H9 (cell line): ENCODE data around the gene HIP1R. TPM values are rescaled to one million over a fixed set of nuclear protein-coding genes. Genes with fewer than 3 reads are reported as not detected.

Experiments
- DNase-seq: peaks from one replicate; pipeline ENCODE4 v3.0.0-alpha.2; 2017
- H2AFZ ChIP-seq: one replicate; pipeline ENCODE4 v1.6.1; 2013; ENCODE audit warnings: mild to moderate bottlenecking, low read length, control low read depth, moderate library complexity
- H2AK5ac ChIP-seq: 2 replicates; pipeline ENCODE4 v1.6.1; 2013; ENCODE audit warnings: low read length, control low read depth, mixed read lengths; ENCODE audit not compliant: insufficient read length
- H2BK120ac ChIP-seq: one replicate; pipeline ENCODE4 v1.6.1; 2013; ENCODE audit warnings: low read depth, mild to moderate bottlenecking, low read length, control low read depth, inconsistent platforms; ENCODE audit not compliant: poor library complexity, severe bottlenecking
- H2BK12ac ChIP-seq: 2 replicates; pipeline ENCODE4 v1.6.1; 2013; ENCODE audit warnings: low read length, control low read depth, mixed read lengths, low read depth; ENCODE audit not compliant: insufficient read length
- H2BK15ac ChIP-seq: 2 replicates; pipeline ENCODE4 v1.6.1; 2013; ENCODE audit warnings: low read depth, low read length, control low read depth
- H2BK20ac ChIP-seq: one replicate; pipeline ENCODE4 v1.6.1; 2013; ENCODE audit warnings: low read depth, mild to moderate bottlenecking, low read length, control low read depth, inconsistent platforms; ENCODE audit not compliant: poor library complexity, severe bottlenecking
- H2BK5ac ChIP-seq: 2 replicates; pipeline ENCODE4 v1.6.1; 2013; ENCODE audit warnings: low read length, control low read depth, mixed read lengths; ENCODE audit not compliant: insufficient read length
- H3K14ac ChIP-seq: 2 replicates; pipeline ENCODE4 v1.6.1; 2013; ENCODE audit warnings: low read length, control low read depth; ENCODE audit not compliant: insufficient read depth
- H3K18ac ChIP-seq: 2 replicates; pipeline ENCODE4 v1.6.1; 2013; ENCODE audit warnings: low read depth, mild to moderate bottlenecking, mixed read lengths, low read length, control low read depth; ENCODE audit not compliant: insufficient read length
- H3K23ac ChIP-seq: 2 replicates; pipeline ENCODE4 v1.6.1; 2013; ENCODE audit warnings: low read length, control low read depth, mixed read lengths, low read depth; ENCODE audit not compliant: insufficient read length
- H3K23me2 ChIP-seq: 2 replicates; pipeline ENCODE4 v1.6.1; 2013; ENCODE audit warnings: low read depth, mild to moderate bottlenecking, mixed read lengths, low read length, control low read depth; ENCODE audit not compliant: insufficient read length, poor library complexity, severe bottlenecking
- H3K27ac ChIP-seq: 2 replicates; pipeline ENCODE4 v1.5.1; 2013; ENCODE audit warnings: low read length, control low read depth, mixed read lengths, low read depth; ENCODE audit not compliant: insufficient read length
- H3K27me3 ChIP-seq: 2 replicates; pipeline ENCODE4 v1.6.1; 2013; ENCODE audit warnings: low read length, control low read depth, inconsistent platforms; ENCODE audit not compliant: insufficient read depth
- H3K4ac ChIP-seq: 2 replicates; pipeline ENCODE4 v1.6.1; 2013; ENCODE audit warnings: low read depth, mild to moderate bottlenecking, control low read depth, inconsistent platforms, low read length, moderate library complexity
- H3K4me1 ChIP-seq: 2 replicates; pipeline ENCODE4 v1.6.1; 2013; ENCODE audit warnings: low read length, control low read depth, inconsistent platforms; ENCODE audit not compliant: insufficient read depth
- H3K4me2 ChIP-seq: 2 replicates; pipeline ENCODE4 v1.6.1; 2013; ENCODE audit warnings: low read length, control low read depth, mixed read lengths; ENCODE audit not compliant: insufficient read length, insufficient read depth
- H3K56ac ChIP-seq: 2 replicates; pipeline ENCODE4 v1.6.1; 2013; ENCODE audit warnings: low read depth, mild to moderate bottlenecking, mixed read lengths, low read length, control low read depth; ENCODE audit not compliant: insufficient read length
- H3K79me1 ChIP-seq: 2 replicates; pipeline ENCODE4 v1.6.1; 2013; ENCODE audit warnings: low read depth, mild to moderate bottlenecking, moderate library complexity, low read length, control low read depth, inconsistent platforms; ENCODE audit not compliant: insufficient read depth, poor library complexity, severe bottlenecking
- H3K79me2 ChIP-seq: 2 replicates; pipeline ENCODE4 v1.6.1; 2013; ENCODE audit warnings: low read length, control low read depth, inconsistent platforms; ENCODE audit not compliant: insufficient read depth
- H3K9ac ChIP-seq: 2 replicates; pipeline ENCODE4 v1.6.1; 2013; ENCODE audit warnings: low read length, control low read depth, mixed read lengths; ENCODE audit not compliant: insufficient read length; ENCODE audit errors: extremely low read depth
- H3K9me3 ChIP-seq: one replicate; pipeline ENCODE4 v1.6.1; 2013; ENCODE audit warnings: low read depth, low read length, inconsistent platforms; ENCODE audit not compliant: control insufficient read depth
- H3T11ph ChIP-seq: one replicate; pipeline ENCODE4 v1.6.1; 2013; ENCODE audit warnings: mild to moderate bottlenecking, low read length, control low read depth, inconsistent platforms
- H4K20me1 ChIP-seq: one replicate; pipeline ENCODE4 v1.6.1; 2013; ENCODE audit not compliant: control insufficient read depth, insufficient read length, insufficient read depth
- H4K5ac ChIP-seq: 2 replicates; pipeline ENCODE4 v1.6.1; 2013; ENCODE audit warnings: low read depth, mild to moderate bottlenecking, mixed read lengths, low read length, control low read depth; ENCODE audit not compliant: insufficient read length
- H4K8ac ChIP-seq: replicated peaks from 2 replicates; pipeline ENCODE4 v1.6.1; 2013; ENCODE audit warnings: low read length, control low read depth, mixed read lengths, low read depth; ENCODE audit not compliant: insufficient read length
- H4K91ac ChIP-seq: 2 replicates; pipeline ENCODE4 v1.6.1; 2013; ENCODE audit warnings: low read depth, mild to moderate bottlenecking, moderate library complexity, mixed read lengths, low read length, control low read depth; ENCODE audit not compliant: insufficient read length
- H3K27ac Mint-ChIP-seq, 3 experiments: 2 replicates in 2 of 3; 3 replicates in 1 of 3; pipeline ENCODE4 v1.8.0; 2020 to 2021; ENCODE audit warnings: mixed read lengths in 3 of 3, mild to moderate bottlenecking in 1 of 3, moderate library complexity in 1 of 3
- H3K27me3 Mint-ChIP-seq: 2 replicates; pipeline ENCODE4 v1.8.0; 2021; ENCODE audit warnings: low read depth, mild to moderate bottlenecking, moderate library complexity, mixed read lengths
- H3K36me3 Mint-ChIP-seq, 3 experiments: 2 replicates in 2 of 3; 3 replicates in 1 of 3; pipeline ENCODE4 v1.8.0; 2020 to 2021; ENCODE audit warnings: low read depth in 3 of 3, mixed read lengths in 3 of 3; ENCODE audit not compliant: insufficient read depth in 1 of 3
- H3K4me1 Mint-ChIP-seq, 2 experiments: 2 replicates each; pipeline ENCODE4 v1.8.0; 2020; ENCODE audit warnings: mixed read lengths in 2 of 2
- H3K4me3 Mint-ChIP-seq, 2 experiments: 2 replicates in 1 of 2; 3 replicates in 1 of 2; pipeline ENCODE4 v1.8.0; 2020 to 2021; ENCODE audit warnings: mild to moderate bottlenecking in 2 of 2, mixed read lengths in 2 of 2, moderate library complexity in 1 of 2
- H3K9me3 Mint-ChIP-seq, 2 experiments: 2 replicates in 1 of 2; 3 replicates in 1 of 2; pipeline ENCODE4 v1.8.0; 2020; ENCODE audit warnings: mild to moderate bottlenecking in 2 of 2, mixed read lengths in 2 of 2, moderate library complexity in 1 of 2
- CTCF ChIP-seq: fragments of 200-600 bp; sonication (generic); conservative IDR thresholded peaks from 3 replicates; pipeline ENCODE4 v1.8.0; 2021; ENCODE audit warnings: antibody characterized with exemption, mild to moderate bottlenecking
- WGBS: extraction: QIAGEN DNeasy Blood & Tissue Kit; methylation state at CpG from one replicate; pipeline ENCODE4 v1.1.7; 2013; ENCODE audit warnings: missing lambda C conversion rate, low lambda C conversion rate, mixed read lengths; ENCODE audit not compliant: insufficient read length; ENCODE audit errors: extremely low coverage; 5-methylcytosine and 5-hydroxymethylcytosine counted together
- total RNA-seq: library from RNA; stranded (reverse); gene quantifications from 2 replicates; pipeline ENCODE4 v1.2.1, GENCODE V29; 2021

HIP1R gene
- total RNA-seq, 1 experiment from 2014 or later = 17.4 TPM

DNA sequence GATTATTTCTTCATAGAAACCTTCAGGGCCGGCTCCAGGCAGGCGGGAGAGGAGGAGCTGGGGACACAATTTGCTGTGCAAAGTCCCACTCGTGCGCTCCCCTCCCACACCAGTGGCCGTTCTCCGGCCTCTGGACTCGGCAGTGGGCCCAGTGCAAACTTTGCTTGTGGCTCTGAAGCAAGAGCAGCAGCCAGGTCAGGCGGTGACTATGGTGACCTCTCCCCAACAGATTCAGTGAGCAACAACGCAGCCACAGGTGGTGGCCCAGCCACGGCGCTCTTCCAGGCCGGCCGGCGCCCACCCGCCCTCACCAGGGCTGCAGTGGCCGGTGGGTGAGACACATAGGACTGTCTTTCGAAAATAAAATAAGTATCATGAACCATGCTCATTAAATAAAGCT, 31.1 kb downstream of the HIP1R start:
- peaks cover 94% of the 10 kb centered on the region for H3K27me3 Mint-ChIP-seq
- Histone ChIP-seq H3K23ac (no peak overlapping the region), H3K9ac (no peak overlapping the region), H3K27me3 (peaks cover 27% of the 10 kb centered on the region), H2AK5ac (no peak overlapping the region), H2BK120ac (no peak overlapping the region), H3K18ac (no peak overlapping the region), H4K20me1 (peaks cover 2% of the 10 kb centered on the region), H3K9me3 (no peaks in the 10 kb centered on the region), H2AFZ (no peak overlapping the region), H2BK5ac (no peak overlapping the region), H3K4ac (no peak overlapping the region), H3K23me2 (no peaks in the 10 kb centered on the region), H4K8ac (no peak overlapping the region), H3K79me2 (no peaks in the 10 kb centered on the region), H3K4me1 (no peaks in the 10 kb centered on the region), H3K56ac (no peak overlapping the region), H4K91ac (no peak overlapping the region), H3K79me1 (no peaks in the 10 kb centered on the region), H3K14ac (no peak overlapping the region), H3K27ac (no peak overlapping the region), H2BK20ac (no peak overlapping the region), H2BK12ac (no peak overlapping the region), H2BK15ac (no peak overlapping the region), H3T11ph (no peak overlapping the region), H4K5ac (no peak overlapping the region), H3K4me2 (no peak overlapping the region)
- no peak overlapping the region for H3K27ac Mint-ChIP-seq
- peaks cover 0 to 5% of the 10 kb centered on the region in 2 experiments; a peak in 3 of 4 replicates for H3K4me1 Mint-ChIP-seq
- H3K4me3 Mint-ChIP-seq = no peak overlapping the region
- H3K9me3 Mint-ChIP-seq = no peaks in the 10 kb centered on the region
- DNase-seq = no peak
- WGBS = no CpG with 5 or more reads among the region's 17 CpGs
- no peak for TF ChIP-seq CTCF
- peaks cover 26 to 36% (median 31%) of the 10 kb centered on the region in 3 experiments for H3K36me3 Mint-ChIP-seq
